DND-41 (cell line): ENCODE data around the gene ASH1L.
A peak's percentile ranks its signal among the peaks of the same experiment; 100 is the strongest.
"Not testable (repeated sequence)": the region's sequence is repeated elsewhere in the genome, so short reads cannot be mapped to it uniquely, and the experiment has no call there.

Experiments used
- ATAC-seq: fragments of 200-7000 bp; cut with Tn5 transposase; 3 replicates; pipeline ENCODE4 v1.9.1; 2021; ENCODE audit warnings: low read depth; ENCODE audit not compliant: insufficient read depth
- DNase-seq: peaks from one replicate; pipeline ENCODE4 v3.0.0-alpha.2; 2020
- H2AFZ ChIP-seq: 2 replicates; pipeline ENCODE4 v1.6.0; 2012; ENCODE audit warnings: low read depth, low read length
- H3K27ac ChIP-seq: 2 replicates; pipeline ENCODE4 v1.5.1; 2012; ENCODE audit warnings: low read length, inconsistent platforms
- H3K27me3 ChIP-seq: fragments of 200-600 bp; sonication (generic); 2 replicates; pipeline ENCODE4 v1.6.0; 2012; ENCODE audit warnings: low read length, mild to moderate bottlenecking, inconsistent platforms; ENCODE audit not compliant: insufficient read depth, poor library complexity
- H3K36me3 ChIP-seq: 2 replicates; pipeline ENCODE4 v1.5.1; 2012; ENCODE audit warnings: low read length, inconsistent platforms; ENCODE audit not compliant: insufficient read depth
- H3K4me1 ChIP-seq: 2 replicates; pipeline ENCODE4 v1.5.1; 2012; ENCODE audit warnings: mild to moderate bottlenecking, low read length; ENCODE audit not compliant: insufficient read depth
- H3K4me2 ChIP-seq: 2 replicates; pipeline ENCODE4 v1.6.0; 2012; ENCODE audit warnings: mild to moderate bottlenecking, moderate library complexity, low read length, inconsistent platforms; ENCODE audit not compliant: insufficient read depth
- H3K4me3 ChIP-seq, 2 experiments: fragments of 200-600 bp in 1 of 2; shearing (Covaris generic) in 1 of 2; 2 replicates each; pipeline ENCODE4 v1.5.1; 2012 to 2016; ENCODE audit warnings: inconsistent platforms in 2 of 2, low read length in 2 of 2, mild to moderate bottlenecking in 2 of 2, low read depth in 1 of 2, moderate library complexity in 1 of 2
- H3K79me2 ChIP-seq: 2 replicates; pipeline ENCODE4 v1.6.0; 2012; ENCODE audit warnings: low read length, inconsistent platforms; ENCODE audit not compliant: insufficient read depth
- H3K9ac ChIP-seq: 2 replicates; pipeline ENCODE4 v1.6.0; 2012; ENCODE audit warnings: low read depth, mild to moderate bottlenecking, inconsistent platforms, low read length, moderate library complexity
- H3K9me3 ChIP-seq: 2 replicates; pipeline ENCODE4 v1.5.1; 2012; ENCODE audit warnings: low read length, moderate library complexity, mild to moderate bottlenecking, inconsistent platforms; ENCODE audit not compliant: insufficient read depth, severe bottlenecking
- H4K20me1 ChIP-seq: 2 replicates; pipeline ENCODE4 v1.6.0; 2012; ENCODE audit warnings: low read length; ENCODE audit not compliant: insufficient read depth
- EZH2 ChIP-seq: IDR thresholded peaks from 3 replicates; pipeline ENCODE4 v1.6.1; 2012; ENCODE audit warnings: borderline replicate concordance, low read depth, mild to moderate bottlenecking, moderate library complexity, low read length, inconsistent platforms; ENCODE audit not compliant: severe bottlenecking
- TF ChIP-seq, protein P1 (sequence below): IDR thresholded peaks from 2 replicates; pipeline ENCODE4 v1.5.1; 2012; ENCODE audit warnings: borderline replicate concordance, low read length, moderate library complexity, mild to moderate bottlenecking; ENCODE audit not compliant: poor library complexity, severe bottlenecking; ENCODE audit errors: extremely low read depth

ASH1L gene, protein sequence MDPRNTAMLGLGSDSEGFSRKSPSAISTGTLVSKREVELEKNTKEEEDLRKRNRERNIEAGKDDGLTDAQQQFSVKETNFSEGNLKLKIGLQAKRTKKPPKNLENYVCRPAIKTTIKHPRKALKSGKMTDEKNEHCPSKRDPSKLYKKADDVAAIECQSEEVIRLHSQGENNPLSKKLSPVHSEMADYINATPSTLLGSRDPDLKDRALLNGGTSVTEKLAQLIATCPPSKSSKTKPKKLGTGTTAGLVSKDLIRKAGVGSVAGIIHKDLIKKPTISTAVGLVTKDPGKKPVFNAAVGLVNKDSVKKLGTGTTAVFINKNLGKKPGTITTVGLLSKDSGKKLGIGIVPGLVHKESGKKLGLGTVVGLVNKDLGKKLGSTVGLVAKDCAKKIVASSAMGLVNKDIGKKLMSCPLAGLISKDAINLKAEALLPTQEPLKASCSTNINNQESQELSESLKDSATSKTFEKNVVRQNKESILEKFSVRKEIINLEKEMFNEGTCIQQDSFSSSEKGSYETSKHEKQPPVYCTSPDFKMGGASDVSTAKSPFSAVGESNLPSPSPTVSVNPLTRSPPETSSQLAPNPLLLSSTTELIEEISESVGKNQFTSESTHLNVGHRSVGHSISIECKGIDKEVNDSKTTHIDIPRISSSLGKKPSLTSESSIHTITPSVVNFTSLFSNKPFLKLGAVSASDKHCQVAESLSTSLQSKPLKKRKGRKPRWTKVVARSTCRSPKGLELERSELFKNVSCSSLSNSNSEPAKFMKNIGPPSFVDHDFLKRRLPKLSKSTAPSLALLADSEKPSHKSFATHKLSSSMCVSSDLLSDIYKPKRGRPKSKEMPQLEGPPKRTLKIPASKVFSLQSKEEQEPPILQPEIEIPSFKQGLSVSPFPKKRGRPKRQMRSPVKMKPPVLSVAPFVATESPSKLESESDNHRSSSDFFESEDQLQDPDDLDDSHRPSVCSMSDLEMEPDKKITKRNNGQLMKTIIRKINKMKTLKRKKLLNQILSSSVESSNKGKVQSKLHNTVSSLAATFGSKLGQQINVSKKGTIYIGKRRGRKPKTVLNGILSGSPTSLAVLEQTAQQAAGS (N-terminal part only)

DNA sequence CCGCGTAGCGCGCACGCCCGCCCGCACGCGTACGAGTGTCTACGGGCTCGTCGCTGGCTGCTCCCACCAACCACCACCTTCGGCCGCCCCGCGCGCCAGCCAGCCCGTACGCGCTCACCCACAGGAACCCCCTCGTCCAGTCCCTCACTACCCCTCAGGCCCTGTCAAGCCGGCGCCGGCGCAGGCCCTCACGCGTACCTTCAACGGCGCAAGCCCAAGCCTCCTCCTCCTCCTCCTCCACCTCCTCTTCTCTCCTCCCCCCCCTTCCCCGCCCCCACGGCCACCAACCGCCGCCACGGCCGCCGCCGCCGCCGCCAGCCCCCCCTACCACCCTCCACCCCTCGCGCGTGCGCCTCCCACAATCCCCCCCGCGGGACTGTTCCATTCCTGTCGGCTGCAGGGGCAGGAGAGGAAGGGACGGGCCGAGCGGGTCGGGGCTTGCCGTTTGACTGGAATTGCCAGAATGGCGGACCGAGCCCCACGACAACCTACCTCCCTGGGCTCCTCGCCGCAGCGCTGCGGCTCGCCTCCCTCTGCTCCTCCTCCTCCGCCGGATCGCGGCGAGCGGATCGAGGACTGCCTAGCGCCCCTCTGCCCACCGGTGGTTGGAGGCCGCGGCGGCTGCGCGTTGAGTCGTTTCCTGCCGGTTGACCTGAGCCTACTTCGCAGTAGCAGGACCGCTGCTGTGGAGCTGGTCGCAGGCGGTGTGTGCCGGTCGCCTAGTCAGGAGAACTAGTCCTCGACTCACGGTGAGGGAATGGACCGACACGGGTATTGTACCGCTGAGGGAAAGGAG, at the start of gene ASH1L:
TSS of gene ASH1L (minus strand) at position 223 of the 796 bp plus-strand sequence. CDS start 41,284 bp downstream, outside the sequence.
- Histone ChIP-seq H3K27me3 (no peaks in the 10 kb centered on the region), H3K27ac (peak within 1 kb of the TSS; percentile 100), H3K4me1 (peaks cover 35% of the 10 kb centered on the region), H3K9me3 (no peaks in the 10 kb centered on the region), H3K4me2 (peak within 1 kb of the TSS; percentile 64), H3K36me3 (peaks cover 17% of the 10 kb centered on the region), H3K4me3 (peak within 1 kb of the TSS; percentile 91 to 99), H3K9ac (peak within 1 kb of the TSS; percentile 98), H4K20me1 (peaks cover 19% of the 10 kb centered on the region), H3K79me2 (peaks cover 88% of the 10 kb centered on the region), H2AFZ (peak within 1 kb of the TSS; percentile 100)
- ATAC-seq: peak; percentile 82
- TF ChIP-seq EZH2: no peak
- TF ChIP-seq, protein P1, sequence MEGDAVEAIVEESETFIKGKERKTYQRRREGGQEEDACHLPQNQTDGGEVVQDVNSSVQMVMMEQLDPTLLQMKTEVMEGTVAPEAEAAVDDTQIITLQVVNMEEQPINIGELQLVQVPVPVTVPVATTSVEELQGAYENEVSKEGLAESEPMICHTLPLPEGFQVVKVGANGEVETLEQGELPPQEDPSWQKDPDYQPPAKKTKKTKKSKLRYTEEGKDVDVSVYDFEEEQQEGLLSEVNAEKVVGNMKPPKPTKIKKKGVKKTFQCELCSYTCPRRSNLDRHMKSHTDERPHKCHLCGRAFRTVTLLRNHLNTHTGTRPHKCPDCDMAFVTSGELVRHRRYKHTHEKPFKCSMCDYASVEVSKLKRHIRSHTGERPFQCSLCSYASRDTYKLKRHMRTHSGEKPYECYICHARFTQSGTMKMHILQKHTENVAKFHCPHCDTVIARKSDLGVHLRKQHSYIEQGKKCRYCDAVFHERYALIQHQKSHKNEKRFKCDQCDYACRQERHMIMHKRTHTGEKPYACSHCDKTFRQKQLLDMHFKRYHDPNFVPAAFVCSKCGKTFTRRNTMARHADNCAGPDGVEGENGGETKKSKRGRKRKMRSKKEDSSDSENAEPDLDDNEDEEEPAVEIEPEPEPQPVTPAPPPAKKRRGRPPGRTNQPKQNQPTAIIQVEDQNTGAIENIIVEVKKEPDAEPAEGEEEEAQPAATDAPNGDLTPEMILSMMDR: peak; percentile 11
- DNase-seq: peak; percentile 94

DNA sequence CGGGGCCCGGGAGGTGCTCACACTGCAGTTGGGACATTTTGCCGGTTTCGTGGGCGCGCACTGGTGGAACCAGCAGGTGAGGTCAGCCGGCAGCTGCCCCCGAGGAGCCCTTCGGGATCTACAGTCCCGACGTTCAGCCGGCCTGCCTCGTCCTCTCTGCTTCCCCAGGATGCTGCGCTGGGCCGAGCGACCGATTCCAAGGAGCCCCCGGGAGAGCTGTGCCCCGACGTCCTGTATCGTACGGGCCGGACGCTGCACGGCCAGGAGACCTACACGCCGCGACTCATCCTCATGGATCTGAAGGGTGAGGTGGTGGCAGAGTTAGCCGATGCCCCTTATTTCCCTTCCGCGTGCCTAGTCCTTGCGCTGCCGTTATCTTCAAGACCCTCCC, 47.6 kb upstream of the ASH1L start:
- not testable (repeated sequence) for H3K79me2 ChIP-seq, H2AFZ ChIP-seq, H4K20me1 ChIP-seq, H3K27ac ChIP-seq, DNase-seq, H3K27me3 ChIP-seq, H3K9me3 ChIP-seq
- Histone ChIP-seq H3K36me3 (peaks cover 21% of the 10 kb centered on the region), H3K4me3 (peak overlapping the region in 1 of 2 experiments; percentile 90; a peak in 2 of 4 replicates), H3K4me1 (peaks cover 12% of the 10 kb centered on the region), H3K4me2 (peak overlapping the region; percentile 54; the same call in 1 of the 2 replicates), H3K9ac (peak overlapping the region; percentile 74)
- ATAC-seq: peak; percentile 28

DNA sequence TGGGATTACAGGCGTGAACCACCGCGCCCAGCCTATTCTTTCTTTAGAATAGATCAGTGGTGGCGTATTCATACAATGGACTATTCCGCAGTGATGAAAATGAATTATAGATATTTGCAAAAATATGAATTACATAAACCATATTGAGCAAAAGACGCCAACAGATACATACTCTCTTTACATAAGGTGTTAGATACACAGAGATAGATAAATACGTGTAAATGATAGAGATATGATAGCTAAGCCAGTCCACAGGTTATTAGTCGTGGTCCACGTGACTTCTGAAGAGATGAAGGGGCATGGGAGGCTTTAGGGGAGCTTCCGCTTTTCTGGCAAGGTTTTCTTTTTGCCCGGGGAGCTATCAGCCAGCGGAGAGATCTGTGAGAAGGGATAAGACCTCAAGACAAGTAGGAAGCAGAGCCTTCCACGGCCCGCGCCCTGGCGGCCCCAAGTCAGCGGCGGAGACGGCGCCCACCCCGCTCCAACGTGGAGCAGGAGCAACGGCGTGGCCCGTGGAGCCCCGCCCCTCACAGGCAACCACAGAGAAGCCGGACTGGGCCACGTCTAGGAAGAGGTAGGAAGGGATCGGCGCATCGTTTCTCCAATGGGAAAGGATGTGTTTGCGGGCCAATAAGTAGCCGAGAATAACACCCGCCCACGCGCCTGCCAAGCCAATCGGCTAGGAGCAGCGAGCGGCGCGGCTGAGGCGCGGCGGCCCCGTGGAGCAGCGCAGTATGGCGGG, 47.1 kb upstream of the ASH1L start, which contains the start of gene MSTO1:
TSS of gene MSTO1 (plus strand) at position 704 of the 742 bp plus-strand sequence. CDS start at position 735, 31 bp downstream.
- H4K20me1 ChIP-seq: no peaks in the 10 kb centered on the region
- TF ChIP-seq EZH2: no peak
- TF ChIP-seq, protein P1: no peak
- ATAC-seq (peak; percentile 98), DNase-seq (peak; percentile 98)
- peaks cover 19% of the 10 kb centered on the region for H3K36me3 ChIP-seq
- peak within 1 kb of the TSS; percentile 84 for H3K4me2 ChIP-seq
- H3K4me1 ChIP-seq: peaks cover 12% of the 10 kb centered on the region
- peak within 1 kb of the TSS; percentile 74 for H3K9ac ChIP-seq
- peak within 1 kb of the TSS; percentile 91 for H2AFZ ChIP-seq
- no peaks in the 10 kb centered on the region for H3K27me3 ChIP-seq
- peak within 1 kb of the TSS; percentile 94 for H3K27ac ChIP-seq
- no peaks in the 10 kb centered on the region for H3K9me3 ChIP-seq
- H3K79me2 ChIP-seq: peaks cover 9% of the 10 kb centered on the region
- H3K4me3 ChIP-seq: peak within 1 kb of the TSS; percentile 76 to 90
